SKM-1 (cell line): ENCODE results near the gene PPP1R1A.

Experiments used
- DNase-seq: peaks from one replicate; lab custom pipeline; 2025; ENCODE audit not compliant: unreplicated experiment; lab: John Stamatoyannopoulos, UW

The PPP1R1A gene

DNA sequence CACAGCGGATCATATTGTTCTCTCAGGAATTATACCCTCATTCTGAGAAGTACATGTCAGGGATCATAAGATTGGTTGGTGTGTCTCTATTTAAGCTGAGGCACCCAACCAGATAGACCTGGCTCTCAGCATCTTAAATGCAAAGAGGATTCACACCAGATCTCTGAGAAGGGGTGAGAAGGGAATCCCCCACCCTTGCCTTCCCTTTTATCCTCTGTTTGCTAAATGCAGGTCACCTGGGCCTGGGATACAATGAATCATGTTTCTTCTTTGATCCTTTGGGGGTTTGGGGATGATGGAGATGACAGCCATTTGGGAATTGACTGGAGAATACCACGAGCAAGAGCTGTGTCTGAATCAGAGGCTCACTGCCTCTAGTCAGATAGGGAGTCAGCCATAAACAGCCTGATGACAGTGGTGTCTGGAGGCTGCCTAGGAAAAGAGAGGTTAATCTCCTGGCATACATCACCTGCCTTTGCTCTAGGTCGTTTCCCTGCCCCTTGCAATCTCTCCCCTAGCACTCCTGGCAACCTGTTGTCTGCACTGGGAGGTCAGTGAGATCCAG is 50.2 kb downstream of the PPP1R1A start:
- DNase-seq: no peak

DNA sequence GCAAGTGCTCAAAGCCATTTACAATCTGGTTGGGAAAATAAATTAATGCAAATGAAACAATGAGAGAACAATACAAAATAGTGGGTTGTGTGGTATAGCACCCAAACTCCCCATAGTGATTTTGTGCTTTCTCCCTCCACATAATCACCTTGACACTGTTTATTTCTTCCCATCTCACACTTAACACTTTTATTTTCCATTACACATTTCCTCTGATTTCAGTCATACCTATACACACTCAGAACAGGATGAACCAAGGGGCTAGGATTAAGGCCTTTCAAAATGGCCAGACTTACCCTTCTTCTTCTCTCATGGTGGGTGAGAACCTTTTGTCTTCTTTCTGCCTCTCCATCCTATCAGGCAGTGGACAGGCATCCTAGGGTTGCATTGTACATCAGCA is 53.0 kb downstream of the PPP1R1A start:
- no peak for DNase-seq

DNA sequence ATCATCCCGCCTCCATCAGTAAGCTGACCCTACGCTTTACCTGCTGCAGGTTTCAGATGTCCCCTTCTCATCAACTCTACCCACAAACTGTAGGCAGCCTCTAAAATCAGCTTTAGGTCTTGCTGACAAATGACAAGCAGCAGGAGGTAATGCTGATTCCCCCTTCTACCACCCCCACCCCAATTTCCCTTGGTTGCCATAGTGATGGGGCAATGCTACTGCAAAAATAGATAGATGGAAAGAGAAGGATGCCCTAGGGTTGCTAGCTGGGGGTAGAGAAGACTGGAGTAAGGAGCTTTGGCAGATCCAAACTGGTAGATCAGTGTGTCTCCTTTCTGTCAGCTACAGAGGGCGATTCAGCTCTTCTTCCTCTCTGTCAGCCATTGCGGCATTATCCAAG is 58.9 kb downstream of the PPP1R1A start:
- DNase-seq: no peak
